Measurements from ENCODE around the gene TXNL4A.

DNA sequence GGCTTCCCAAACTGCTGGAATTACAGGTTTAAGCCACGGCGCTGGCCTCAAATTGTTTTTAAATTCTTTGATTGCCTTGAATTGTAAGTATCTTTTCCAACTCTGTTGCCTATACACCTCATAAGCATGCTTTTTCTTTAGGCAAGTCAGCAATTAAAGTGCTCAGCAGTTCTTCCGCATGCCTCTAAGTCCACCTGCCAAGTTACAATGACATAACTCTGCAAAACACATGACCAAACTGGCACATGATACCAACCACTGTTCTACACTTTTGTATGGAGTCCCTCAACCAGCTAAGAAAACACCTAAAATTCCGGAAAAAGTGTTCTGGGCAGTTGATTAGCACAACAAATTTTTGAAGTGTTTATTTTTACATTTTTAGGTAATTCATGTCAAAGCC lies 5.1 kb downstream of the TXNL4A start:
- TF ChIP-seq, protein P1, sequence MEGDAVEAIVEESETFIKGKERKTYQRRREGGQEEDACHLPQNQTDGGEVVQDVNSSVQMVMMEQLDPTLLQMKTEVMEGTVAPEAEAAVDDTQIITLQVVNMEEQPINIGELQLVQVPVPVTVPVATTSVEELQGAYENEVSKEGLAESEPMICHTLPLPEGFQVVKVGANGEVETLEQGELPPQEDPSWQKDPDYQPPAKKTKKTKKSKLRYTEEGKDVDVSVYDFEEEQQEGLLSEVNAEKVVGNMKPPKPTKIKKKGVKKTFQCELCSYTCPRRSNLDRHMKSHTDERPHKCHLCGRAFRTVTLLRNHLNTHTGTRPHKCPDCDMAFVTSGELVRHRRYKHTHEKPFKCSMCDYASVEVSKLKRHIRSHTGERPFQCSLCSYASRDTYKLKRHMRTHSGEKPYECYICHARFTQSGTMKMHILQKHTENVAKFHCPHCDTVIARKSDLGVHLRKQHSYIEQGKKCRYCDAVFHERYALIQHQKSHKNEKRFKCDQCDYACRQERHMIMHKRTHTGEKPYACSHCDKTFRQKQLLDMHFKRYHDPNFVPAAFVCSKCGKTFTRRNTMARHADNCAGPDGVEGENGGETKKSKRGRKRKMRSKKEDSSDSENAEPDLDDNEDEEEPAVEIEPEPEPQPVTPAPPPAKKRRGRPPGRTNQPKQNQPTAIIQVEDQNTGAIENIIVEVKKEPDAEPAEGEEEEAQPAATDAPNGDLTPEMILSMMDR (IDR thresholded peaks at IDR 0.05), result no peak
- no peak for TF ChIP-seq EZH2 (IDR thresholded peaks at IDR 0.05; ENCODE audit: borderline replicate concordance, insufficient read depth, low read depth, low read length, poor library complexity, severe bottlenecking)

Data from B cell (primary cell).